ELR (cell line): ENCODE data around the gene IL17D.
"Not testable (repeated sequence)": the region's sequence is repeated elsewhere in the genome, so short reads cannot be mapped to it uniquely, and the experiment has no call there.

Source experiments
- DNase-seq: peaks from one replicate; pipeline ENCODE4 v3.0.0-alpha.2; 2015; ENCODE audit warnings: low read depth

IL17D gene

DNA sequence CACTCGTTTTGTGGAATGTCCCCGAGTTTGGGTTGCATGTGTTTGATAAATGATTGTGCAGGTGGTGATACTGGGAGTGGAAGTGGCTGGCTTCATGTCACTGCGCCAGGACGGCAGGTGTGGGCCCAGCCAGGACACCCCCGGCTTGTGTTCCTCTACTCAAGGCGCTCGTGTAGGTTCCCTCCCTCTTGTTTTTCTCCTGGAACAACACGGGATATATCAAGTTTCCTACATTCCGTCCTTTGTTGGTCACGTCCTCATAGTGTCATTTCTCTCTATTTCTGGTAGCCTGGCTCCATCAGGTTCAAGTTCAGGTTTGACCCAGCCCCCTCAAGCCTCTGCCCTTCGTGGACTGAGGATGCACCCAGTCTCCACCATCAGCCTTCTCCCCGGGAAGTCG, 16.3 kb downstream of the IL17D start:
- no peak for DNase-seq

DNA sequence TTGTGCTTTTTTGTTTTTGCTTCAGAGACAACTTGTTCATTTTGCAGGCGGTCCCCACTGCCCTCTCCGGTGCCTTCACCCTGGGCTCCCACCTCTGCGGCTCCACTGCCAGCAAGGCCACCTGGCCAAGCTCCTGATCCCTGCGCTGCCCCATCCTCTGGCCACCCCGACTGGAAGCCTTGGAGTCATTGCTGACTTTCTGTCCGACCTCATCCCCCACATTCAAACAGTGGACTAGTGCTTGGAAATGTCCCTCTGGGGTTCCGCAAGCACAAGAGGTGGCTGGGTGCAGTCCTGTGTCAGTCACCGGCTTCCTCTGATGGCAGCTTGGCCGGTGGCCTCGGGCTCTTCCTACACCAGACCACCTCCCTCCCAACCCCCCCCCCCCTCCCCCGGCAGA, 17.0 kb downstream of the IL17D start:
- DNase-seq: no peak

DNA sequence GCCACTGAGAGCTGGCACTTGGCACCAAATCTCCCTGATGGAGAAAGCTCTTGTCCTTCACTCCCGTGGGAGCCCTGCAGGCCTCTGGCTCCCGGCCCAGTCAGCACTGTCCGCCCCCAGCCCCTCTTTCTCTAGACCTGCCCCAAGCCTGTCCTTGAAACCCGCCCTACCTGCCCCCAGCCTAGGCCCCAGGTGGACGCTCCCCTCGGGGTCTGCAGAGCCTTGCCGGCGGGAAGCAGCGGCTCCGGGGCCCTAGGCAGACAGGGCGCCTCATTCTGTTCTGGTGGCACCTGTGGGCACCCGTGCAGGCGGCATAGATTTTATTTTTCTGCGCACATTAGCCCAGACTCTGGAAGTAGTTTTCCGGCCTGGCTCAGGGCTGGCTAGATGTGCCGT, 17.6 kb downstream of the IL17D start:
- no peak for DNase-seq

GRCh38 chr13:20721454-20722357, 18.2 kb downstream of the IL17D start:
- peak; percentile 79 for DNase-seq

DNA sequence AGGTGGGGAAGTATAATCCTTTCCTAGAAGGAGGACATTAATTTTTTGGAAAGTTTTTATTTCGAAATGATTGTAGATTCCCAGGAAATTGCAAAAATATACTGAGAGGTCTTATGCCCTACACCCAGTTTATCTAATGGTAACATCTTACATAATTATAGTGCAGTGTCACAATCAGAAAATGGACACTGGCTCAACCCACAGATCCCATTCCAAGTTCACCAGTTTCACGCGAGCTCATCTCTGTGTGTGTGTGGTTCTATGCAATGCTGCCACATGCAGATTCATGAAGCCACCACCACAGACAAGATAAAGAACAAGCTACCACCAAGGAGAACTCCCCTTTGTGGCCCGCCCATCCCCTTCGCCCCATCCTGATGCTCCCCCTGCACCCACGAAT, 24.4 kb downstream of the IL17D start:
- no peak for DNase-seq

DNA sequence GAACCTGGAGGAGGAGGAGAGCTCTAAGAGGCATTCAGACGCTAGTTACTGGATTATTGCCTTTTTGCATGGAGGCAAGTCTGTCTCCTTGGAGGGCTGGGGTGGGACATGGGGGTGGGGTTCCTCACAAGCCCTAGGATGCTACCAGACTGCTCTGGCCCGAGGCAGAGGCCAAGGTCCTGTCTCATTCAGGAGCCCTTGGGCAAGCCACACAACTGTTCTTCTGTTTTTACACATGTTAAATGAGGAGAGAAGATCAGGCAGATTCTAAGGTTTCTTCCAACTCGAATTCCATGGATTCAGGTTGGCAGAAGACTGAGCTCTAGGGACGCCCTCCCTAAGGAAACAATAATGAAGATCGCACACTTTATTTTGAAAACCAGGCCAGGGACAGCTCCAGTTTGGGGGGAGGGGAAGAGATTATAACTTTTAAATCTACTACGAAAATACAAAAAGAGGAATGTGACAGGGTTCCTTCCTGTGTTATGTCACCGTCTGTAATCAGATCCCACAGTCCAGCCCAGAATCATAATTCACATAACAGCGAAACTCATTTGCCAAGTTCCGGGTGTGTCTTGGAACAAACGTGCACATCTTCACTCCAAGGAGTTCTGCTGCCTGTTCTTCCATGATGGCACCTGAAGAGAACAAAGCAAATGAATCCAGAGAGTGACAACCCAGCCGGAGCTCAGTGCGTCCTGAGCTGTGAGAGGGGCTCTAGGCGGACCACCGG, 25.2 kb downstream of the IL17D start:
- no peak for DNase-seq

DNA sequence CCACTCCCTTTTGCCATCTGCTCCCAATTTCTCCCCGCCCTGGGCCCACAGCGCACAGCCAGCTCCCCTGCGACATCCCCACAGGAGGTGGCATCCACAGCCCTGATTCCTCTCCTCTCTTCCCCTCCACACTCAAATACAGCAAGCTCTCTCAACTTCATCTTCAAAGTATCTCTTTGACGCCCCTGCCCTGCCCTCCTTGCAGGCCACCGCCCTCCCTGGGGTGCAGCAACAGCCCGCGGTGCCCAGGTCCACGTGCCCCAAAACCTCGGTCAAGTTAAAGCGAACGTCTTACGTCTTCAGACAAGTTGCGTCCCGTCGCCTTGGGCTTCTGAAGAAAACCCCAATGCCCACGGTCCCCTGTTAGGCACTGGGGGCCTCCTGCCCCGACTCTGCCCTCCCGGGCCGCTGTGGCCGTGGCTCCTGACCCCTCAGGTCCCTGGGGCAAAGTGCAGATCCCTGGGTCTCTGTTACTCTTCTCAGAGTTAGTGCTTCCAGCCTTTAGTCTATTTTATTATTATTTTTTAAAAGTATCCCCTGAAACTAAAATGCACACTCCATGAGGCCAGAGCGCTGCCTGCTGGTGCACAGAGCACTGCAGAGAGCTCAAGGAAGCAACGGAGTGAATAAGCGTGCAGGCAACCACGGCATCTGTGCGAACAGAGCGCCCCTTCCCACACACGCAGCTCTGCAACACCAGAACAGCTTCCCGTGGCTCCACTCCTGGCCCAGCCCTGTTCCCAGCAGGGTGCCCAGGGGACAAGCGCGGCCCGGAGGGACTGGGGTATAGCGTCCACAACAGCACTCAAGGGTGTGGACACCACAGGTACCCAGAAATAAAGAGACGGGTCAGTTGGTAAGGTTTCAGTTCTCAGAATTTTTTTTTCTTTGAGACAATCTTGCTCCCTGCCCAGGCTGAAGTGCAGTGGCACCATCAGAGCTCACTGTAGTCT, 26.4 kb downstream of the IL17D start:
- no peak for DNase-seq

GRCh38 chr13:20738616-20739015, 35.1 kb downstream of the IL17D start:
- no peak for DNase-seq

GRCh38 chr13:20740021-20740420, 36.5 kb downstream of the IL17D start:
- DNase-seq: no peak

GRCh38 chr13:20743830-20744404, 40.4 kb downstream of the IL17D start:
- DNase-seq: not testable (repeated sequence)

- no peak for DNase-seq
Measured at GRCh38 chr13:20749377-20749776, 45.9 kb downstream of the IL17D start.

DNA sequence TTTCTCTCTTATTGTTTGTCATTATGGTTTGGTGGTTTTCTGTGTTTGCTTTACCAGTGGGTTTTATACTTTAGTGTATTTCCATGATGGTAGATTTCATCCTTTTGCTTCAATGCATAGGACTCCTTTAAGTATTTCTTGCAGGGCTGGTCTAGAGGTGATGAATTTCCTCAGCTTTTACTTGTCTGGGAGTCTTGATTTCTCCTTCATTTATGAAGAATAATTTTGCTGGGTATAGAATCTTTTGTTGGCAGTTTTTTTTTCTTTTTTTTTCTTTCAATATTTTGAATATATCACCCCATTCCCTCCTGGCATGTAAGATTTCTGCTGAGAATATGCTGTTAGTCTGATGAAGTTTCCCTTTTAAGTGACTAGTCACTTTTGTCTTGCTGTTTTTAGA, 50.5 kb downstream of the IL17D start:
- no peak for DNase-seq

- no peak for DNase-seq
Measured at GRCh38 chr13:20760872-20761271, 57.4 kb downstream of the IL17D start.

DNA sequence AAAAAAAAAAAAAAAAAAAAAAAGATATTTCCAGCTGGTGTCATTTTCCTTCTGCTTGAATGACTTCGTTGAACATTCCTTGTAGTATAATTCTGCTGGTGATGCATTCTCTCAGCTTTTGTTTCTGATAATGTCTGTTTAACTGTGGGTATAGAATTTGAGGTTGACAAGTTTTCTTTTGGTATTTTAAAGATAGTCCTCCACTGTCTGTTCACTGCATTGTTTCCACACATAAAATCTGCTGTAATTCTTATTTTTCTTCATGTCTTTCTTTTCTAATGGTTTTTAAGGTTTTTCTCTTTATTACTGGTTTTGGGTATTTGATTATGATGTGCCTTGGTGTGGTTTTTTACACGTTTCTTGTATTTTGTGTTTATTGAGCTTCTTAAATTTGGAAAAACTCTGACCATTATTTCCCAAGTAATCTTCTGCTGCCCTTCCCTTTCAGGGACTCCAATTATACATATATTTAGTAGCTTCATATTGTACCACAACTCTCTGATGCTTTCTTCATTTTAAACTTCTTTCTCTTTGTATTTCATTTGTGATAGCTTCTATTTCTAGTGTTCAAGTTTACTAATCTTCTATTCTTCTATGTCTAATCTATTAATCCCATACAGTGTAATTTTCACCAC, 63.9 kb downstream of the IL17D start:
- DNase-seq: no peak

DNA sequence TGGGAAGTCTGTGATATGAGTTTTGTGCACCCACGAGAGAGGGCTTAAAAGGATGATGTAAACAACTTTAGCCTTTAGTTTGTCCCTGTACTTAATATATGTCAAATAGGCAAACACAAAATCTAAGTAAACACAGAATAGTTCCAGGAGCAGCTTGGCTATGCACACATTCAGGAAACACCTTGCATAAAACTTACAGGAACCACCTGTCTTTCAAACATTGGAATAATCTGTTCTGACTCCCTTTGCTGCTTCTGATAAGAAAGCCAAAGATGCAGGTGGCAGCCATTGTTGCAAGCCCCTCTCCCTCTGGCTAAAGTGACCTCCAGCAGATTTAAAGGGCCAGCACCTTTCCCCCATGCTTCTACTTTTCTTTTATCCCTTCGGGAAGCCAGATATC, 65.6 kb downstream of the IL17D start:
- no peak for DNase-seq

DNA sequence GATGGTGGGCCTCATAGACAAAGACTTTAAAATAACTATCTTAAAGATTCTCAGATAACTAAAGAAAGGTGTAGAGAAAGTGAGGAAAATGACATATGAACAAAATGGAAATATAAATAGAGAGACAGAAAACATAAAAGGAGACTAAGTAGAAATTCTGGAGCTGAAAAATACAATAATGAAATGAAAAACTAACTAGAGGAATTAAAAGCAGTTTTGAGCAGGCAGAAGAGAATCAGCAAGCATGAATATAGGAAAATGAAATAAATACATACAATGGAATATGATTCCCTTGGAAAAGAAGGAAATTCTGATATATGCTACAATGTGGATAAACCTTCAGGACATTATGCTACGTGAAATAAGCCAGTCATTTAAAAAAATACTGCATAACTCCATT, 66.3 kb downstream of the IL17D start:
- DNase-seq: no peak
